G401.6 (cell line): Measurements from ENCODE around the gene WNT1.
A peak's percentile ranks its signal among the peaks of the same experiment; 100 is the strongest.

Source experiments
- FAIRE-seq: peaks from 2 replicates; lab custom pipeline; 2012; peaks lifted over from hg19 to GRCh38; lab: Jason Lieb, UNC

Gene WNT1

DNA sequence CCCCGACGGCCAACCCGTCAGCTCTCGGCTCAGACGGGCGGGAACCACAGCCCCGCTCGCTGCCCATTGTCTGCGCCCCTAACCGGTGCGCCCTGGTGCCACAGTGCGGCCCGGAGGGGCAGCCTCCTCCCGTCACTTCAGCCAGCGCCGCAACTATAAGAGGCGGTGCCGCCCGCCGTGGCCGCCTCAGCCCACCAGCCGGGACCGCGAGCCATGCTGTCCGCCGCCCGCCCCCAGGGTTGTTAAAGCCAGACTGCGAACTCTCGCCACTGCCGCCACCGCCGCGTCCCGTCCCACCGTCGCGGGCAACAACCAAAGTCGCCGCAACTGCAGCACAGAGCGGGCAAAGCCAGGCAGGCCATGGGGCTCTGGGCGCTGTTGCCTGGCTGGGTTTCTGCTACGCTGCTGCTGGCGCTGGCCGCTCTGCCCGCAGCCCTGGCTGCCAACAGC is at the start of gene WNT1:
WNT1 (plus strand) TSS at position 32 of the 450 bp plus-strand sequence; CDS start at position 361, 329 bp downstream.
- no peak for FAIRE-seq

DNA sequence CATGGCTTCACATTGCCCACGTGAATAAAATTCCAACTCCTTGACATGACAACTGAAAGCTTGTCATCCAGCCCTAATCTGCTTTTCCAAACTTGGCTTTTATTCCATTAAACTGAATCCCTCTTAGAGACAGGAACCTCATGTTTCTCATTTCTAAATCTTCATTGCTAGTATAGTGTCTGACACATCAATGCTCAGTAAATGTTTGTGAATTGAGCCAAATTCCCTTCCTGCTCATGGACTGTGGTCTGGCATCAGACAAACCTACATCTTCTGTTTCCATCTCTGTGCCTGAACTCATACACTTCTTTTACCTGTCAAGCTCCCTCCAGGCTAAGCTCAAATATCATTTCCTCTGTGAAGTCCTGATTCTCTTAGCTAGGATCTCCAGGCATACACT is 48.6 kb upstream of the WNT1 start:
- FAIRE-seq = no peak

- no peak for FAIRE-seq
These were observed 47.6 kb upstream of the WNT1 start for GRCh38 chr12:48930475-48930874.

DNA sequence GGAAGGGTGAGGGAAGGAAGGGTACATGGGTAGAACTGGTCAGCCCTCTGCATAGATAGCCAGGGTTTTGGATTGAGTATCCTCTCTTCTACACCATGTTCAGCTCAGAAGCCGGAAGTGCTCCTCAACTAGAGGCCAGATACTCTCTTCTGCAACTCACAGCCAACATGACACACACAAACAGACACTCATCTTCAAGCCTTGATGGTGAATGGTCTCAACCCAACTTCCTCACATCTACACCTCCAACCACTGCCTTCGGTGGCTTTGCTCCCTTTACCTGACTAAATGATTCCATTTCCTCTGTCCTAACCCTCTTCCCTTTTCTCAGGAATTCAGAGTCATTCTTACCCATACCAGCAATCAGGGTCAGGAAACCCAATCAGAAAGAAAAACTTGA is 45.2 kb upstream of the WNT1 start:
- FAIRE-seq = no peak

- FAIRE-seq = no peak
These were observed 44.3 kb upstream of the WNT1 start for GRCh38 chr12:48933664-48934311.

- no peak for FAIRE-seq
These were observed 43.8 kb upstream of the WNT1 start for GRCh38 chr12:48934312-48934706.

DNA sequence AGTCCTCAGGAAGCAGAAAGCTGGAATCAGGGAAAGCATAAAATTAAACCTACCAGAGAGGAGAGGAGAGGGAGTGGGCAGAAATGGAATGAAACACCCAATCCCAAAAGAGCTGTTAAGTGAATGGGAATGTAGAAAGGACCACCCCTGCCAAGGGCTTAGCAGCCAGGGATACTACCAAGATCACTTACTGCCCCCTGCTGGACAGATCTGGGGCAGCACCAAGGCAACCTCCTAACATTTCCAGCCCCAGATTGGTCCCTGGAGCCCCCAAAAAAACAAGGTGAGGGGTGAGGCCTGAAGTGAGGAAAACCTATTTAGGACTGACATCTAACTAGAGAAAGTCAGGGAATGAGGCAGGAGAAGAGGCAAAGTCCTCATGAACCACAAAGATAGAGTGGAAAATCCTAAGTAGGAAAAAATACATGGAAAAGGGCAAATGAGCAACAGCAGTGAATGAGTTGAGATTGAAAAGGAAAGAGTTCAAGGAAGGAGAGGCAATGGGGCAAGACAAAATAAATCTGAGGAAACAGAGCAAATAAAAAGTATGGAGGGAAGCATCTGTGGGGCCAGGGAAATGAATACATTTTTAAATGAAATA is 41.6 kb upstream of the WNT1 start:
- FAIRE-seq = peak; percentile 57

DNA sequence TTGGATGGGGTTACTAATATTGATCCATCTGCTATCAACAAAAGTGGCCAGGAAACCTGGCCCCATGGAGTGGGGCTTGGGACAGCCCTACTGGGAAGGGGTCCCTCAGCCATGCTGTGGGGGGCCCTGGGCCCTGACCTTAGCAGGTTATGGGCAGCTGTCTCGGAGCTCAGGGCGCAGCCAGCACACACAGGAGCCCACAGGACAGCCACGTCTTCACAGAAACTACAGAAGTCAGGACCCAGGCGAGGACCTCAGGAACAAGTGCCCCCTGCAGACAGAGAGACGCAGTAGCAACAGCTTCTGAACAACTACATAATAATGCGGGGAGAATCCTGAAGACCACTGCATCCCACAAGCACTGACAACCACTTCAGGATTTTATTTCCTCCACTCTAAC is 41.0 kb upstream of the WNT1 start:
- FAIRE-seq = no peak

DNA sequence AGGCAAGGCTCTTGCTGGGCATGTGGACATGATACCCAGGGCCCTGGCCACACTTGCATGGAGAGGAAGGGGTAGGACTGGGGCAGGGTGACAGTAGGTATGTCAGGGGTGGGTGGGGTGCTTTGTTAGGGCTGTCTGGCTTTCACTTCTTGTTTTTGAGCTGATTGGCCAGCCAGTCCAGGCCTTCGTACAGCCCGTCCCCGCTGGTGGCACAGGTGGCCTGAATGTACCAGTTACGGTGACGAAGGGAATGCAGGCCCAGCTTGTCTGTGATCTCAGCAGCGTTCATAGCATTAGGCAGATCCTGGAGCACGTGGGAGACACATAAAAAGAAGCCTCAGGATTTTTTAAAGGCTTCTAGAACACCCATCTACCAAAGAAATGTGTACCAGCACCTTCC is 39.3 kb upstream of the WNT1 start:
- no peak for FAIRE-seq

DNA sequence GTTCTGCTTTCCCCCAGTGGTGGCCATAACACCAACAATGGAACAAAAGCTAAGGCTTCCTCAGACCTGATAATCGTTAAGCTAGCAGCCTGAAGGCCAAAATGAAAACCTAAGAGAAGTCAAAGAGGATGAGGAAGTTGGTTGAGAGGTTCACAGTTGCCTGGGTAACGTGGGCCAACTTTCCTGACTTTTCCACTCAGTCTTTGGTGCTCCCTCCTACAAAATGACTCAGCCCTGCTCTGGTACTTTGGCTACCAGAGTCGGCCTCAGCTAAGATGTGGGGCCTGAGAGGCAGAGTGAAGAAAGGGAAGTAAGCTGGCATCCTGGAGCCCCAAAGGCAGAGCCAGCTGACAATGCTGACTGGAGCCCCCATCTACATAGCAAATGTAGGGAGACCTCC is 37.9 kb upstream of the WNT1 start:
- FAIRE-seq = no peak

GRCh38 chr12:48943221-48943620 is 34.9 kb upstream of the WNT1 start:
- no peak for FAIRE-seq

- no peak for FAIRE-seq
These were observed 31.9 kb upstream of the WNT1 start for GRCh38 chr12:48946205-48946604.

DNA sequence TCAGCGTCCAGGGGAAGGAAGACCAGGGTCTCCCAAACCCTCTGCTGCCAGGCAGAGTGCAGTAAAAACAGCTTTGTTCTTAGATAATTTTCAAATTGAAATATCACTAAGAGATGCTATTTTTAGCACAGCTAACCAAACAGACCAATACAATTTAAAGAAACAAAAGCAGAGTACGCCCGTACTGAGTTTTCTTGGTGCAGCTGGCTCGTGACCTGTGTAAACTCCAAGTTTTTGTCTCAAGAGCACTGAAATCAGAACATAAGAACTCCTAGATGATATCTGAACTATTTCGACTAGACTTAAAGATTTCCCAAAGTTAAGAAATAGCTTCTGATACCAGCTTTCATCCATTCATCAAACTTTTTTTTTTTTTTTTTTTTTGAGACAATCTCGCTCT is 31.2 kb upstream of the WNT1 start:
- FAIRE-seq = no peak

DNA sequence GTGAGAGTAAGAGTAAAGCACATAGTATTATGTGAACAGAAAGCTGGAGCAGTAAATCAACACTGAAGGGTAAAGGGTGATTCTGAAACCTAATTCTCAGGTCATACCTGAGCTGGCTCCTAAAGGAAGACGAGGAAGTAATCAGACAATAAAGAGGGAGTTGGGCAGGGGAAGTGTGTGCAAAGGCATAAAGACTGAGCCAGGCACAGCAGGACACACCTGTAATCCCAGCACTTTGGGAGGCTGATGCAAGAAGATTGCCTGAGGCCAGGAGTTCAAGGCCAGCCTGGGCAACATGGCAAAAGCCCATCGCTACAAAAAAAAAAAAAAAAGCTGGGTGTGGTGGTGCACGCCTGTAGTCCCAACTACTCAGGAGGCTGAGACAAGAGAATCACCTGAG is 30.4 kb upstream of the WNT1 start:
- FAIRE-seq = no peak

DNA sequence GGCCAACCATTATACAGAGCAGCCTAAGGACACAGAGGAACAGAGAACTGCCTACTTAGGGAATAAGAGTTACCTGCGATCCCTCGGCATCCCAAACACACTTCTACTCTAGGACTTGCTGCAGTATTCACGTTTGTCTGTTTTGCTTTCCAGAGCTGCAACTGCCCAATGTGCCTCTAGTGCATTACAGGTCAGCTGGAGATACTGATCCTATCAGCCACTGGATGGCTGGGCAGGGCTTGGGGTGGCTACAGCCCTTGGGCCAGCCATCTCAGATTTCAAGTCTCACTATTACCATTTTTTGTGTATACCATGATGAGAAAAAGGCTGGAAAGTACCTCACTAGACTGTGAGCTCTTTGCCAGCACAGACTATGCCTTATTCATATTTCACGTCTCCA is 25.4 kb upstream of the WNT1 start:
- FAIRE-seq = no peak

GRCh38 chr12:48954061-48954460 is 24.1 kb upstream of the WNT1 start:
- FAIRE-seq = no peak

- no peak for FAIRE-seq
These were observed 23.2 kb upstream of the WNT1 start for GRCh38 chr12:48954841-48955501.

DNA sequence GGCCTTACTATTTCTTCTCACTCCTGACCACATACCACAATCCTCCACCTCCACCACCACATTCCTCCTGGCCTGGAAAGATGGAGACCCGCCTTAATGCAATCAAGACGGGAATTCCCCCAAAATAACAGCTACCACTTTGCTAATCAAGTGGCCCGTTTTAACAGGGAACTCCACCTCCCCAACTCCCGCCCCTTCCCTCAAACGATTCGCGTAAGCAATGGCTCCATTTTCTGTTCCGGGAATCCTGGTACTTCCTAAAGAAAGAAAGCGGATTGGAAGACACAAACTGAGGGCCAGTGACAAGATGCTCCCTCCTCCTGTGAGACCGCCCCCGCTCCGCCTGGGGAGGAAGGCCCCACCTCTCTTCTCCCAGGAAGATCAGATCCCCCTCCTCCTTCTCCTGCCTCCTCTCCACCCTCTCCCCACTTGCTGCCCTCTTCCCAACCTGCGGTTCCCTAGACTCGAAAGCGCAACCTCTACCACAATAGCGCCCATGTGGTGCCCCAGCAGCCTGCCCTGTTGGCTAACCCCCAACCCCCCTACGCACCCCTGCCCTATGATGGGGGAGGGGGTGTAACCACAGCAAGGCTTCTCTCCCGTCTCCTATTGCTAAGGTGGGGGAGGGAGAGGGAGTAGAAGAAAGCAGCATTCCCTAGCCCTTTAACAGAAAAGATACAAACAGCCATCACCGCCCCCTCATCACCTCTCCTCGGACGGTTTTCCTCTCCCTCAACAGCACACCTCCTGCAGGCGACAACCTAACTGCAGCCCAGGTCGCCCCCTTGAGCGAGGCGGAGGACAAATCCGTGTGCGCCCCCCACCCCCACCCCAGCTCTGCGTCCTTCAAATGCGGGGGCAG is 21.6 kb upstream of the WNT1 start:
- peak; percentile 96 for FAIRE-seq

- peak; percentile 28 for FAIRE-seq
These were observed 20.7 kb upstream of the WNT1 start, which contains the start of gene ARF3 for GRCh38 chr12:48957141-48958048. Gene ARF3, minus strand, starts transcription at chr12:48957487. Its CDS starts 16,392 bp downstream, at chr12:48941095.

DNA sequence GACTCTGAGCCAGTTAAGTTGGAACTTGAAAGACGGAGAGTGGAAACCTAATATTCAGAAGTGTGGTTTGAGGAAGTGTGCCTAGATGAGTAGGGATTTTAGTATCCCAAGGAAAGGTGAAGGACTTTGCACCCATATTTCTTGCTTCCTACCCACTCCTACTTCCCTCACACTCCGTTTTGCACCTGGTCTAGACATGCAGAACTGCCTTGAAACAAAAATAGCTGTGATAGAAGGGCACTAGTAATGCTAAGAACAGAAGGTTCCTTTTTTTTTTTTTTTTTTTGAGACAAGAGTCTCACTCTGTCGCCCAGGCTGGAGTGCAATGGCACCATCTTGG is 20.1 kb upstream of the WNT1 start:
- no peak for FAIRE-seq

DNA sequence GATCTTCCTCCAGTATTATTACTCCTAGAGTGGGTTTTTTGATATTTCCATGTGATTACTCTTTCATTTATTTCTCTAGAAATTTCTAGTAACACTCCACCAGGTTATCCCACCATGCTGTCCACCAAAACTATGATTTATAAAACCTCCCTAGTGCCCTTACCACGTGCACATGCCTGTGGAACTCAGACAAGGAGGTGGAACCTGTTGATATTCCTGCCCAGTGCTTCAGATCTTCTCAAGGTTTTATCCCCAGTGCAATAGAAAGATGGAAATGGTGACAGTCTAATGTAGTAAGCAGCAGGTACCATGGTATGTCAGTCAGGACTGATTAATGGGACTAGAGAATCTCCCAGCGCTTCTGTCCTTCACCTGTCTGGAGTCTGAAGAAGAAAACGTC is 17.3 kb upstream of the WNT1 start:
- FAIRE-seq = no peak

GRCh38 chr12:48961331-48961730 is 16.8 kb upstream of the WNT1 start:
- FAIRE-seq = no peak
